HG03442 (cell line): ENCODE data around the gene TEX35.

Source experiments
- ATAC-seq: cut with Tn5 transposase; IDR thresholded peaks from one replicate; pipeline ENCODE4 v1.9.1; 2021; ENCODE audit warnings: mild to moderate bottlenecking, moderate library complexity; ENCODE audit not compliant: unreplicated experiment

TEX35 gene

DNA sequence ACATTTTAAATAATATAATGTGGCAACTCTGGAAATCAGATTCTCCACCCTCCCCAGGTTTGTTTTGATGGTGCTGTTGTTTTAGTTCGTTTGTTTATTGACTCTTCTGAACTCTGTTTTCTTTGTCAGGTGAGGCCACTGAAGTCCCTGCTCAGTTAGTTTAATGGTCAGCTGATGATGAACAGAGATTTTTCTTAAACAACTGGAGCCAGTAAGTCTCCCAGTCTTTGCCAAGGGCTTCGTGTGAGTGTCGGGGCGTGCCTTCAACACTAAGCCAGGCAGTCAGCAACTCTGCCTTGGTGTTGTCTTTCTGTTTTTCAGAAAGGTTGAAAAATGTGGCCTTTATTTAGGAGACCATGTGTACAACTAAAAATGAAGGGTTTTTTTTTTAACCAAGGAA is 58.9 kb downstream of the TEX35 start:
- ATAC-seq: no peak
